IMR-90 (cell line): ENCODE measurements around the gene SLC6A13. TPM values are rescaled to one million over a fixed set of nuclear protein-coding genes. Genes with fewer than 3 reads are reported as not detected.

Source experiments
- ATAC-seq: fragments of 200-7000 bp; cut with Tn5 transposase; 2 replicates; pipeline ENCODE4 v1.9.1; 2020; ENCODE audit warnings: low read depth, mild to moderate bottlenecking, moderate library complexity
- BruUV-seq: library from RNA; stranded (reverse); fragments of 400-500 nt; replicated peaks from 2 replicates; lab custom pipeline; 2021; lab: Mats Ljungman, UMichigan
- CTCF ChIA-PET: fragments of 300-600 bp; formaldehyde crosslinking; extraction: SDS; loops from one replicate; lab custom pipeline; 2021; ENCODE audit warnings: antibody characterized with exemption; lab: Yijun Ruan, JAX
- POLR2A ChIA-PET: fragments of 300-600 bp; sonication (Branson Sonifier 250); formaldehyde crosslinking; loops from one replicate; lab custom pipeline; 2022; ENCODE audit warnings: antibody characterized with exemption; ENCODE audit not compliant: unreplicated experiment; lab: Charles Lee
- DNase-seq: peaks from one replicate; pipeline ENCODE4 v3.0.0; 2013
- H2AFZ ChIP-seq: replicated peaks from 2 replicates; pipeline ENCODE3; 2013; ENCODE audit warnings: low read length, mild to moderate bottlenecking; ENCODE audit not compliant: poor library complexity
- H2AK5ac ChIP-seq: 2 replicates; pipeline ENCODE4 v1.6.1; 2013; ENCODE audit warnings: low read depth, low read length, inconsistent platforms
- H2AK9ac ChIP-seq: replicated peaks from 2 replicates; pipeline ENCODE3; 2013; ENCODE audit warnings: mild to moderate bottlenecking, low read depth, low read length, moderate library complexity; ENCODE audit not compliant: poor library complexity
- H2BK120ac ChIP-seq: 2 replicates; pipeline ENCODE4 v1.6.1; 2013; ENCODE audit warnings: low read depth, low read length, inconsistent platforms
- H2BK15ac ChIP-seq: 3 replicates; pipeline ENCODE4 v1.6.1; 2013; ENCODE audit warnings: low read depth, low read length, inconsistent platforms
- H2BK20ac ChIP-seq: 2 replicates; pipeline ENCODE4 v1.6.1; 2013; ENCODE audit warnings: low read depth, mild to moderate bottlenecking, inconsistent platforms, low read length, moderate library complexity
- H2BK5ac ChIP-seq: 2 replicates; pipeline ENCODE4 v1.6.1; 2013; ENCODE audit warnings: mild to moderate bottlenecking, low read depth, low read length, inconsistent platforms; ENCODE audit not compliant: poor library complexity, severe bottlenecking
- H3K14ac ChIP-seq: replicated peaks from 2 replicates; pipeline ENCODE4 v1.6.1; 2013; ENCODE audit warnings: low read depth, low read length, inconsistent platforms
- H3K18ac ChIP-seq: 2 replicates; pipeline ENCODE4 v1.6.1; 2013; ENCODE audit warnings: low read depth, low read length, control low read depth
- H3K23ac ChIP-seq: 2 replicates; pipeline ENCODE4 v1.6.1; 2013; ENCODE audit warnings: low read depth, low read length, inconsistent platforms
- H3K27ac ChIP-seq: 2 replicates; pipeline ENCODE4 v1.5.1; 2013; ENCODE audit warnings: mild to moderate bottlenecking, control low read depth, low read length; ENCODE audit not compliant: insufficient read depth
- H3K27me3 ChIP-seq: 2 replicates; pipeline ENCODE4 v1.6.1; 2013; ENCODE audit warnings: low read length; ENCODE audit not compliant: control insufficient read depth, insufficient read depth
- H3K36me3 ChIP-seq: 2 replicates; pipeline ENCODE4 v1.6.1; 2013; ENCODE audit warnings: low read length, mixed read lengths; ENCODE audit not compliant: control insufficient read depth, insufficient read depth
- H3K4ac ChIP-seq: 2 replicates; pipeline ENCODE4 v1.6.1; 2013; ENCODE audit warnings: low read depth, low read length, inconsistent platforms
- H3K4me1 ChIP-seq: 2 replicates; pipeline ENCODE4 v1.6.1; 2013; ENCODE audit warnings: low read length, mixed read lengths; ENCODE audit not compliant: control insufficient read depth, insufficient read depth
- H3K4me2 ChIP-seq: 2 replicates; pipeline ENCODE4 v1.6.1; 2013; ENCODE audit warnings: low read depth, mild to moderate bottlenecking, control low read depth, low read length, moderate library complexity
- H3K4me3 ChIP-seq: 2 replicates; pipeline ENCODE4 v1.5.1; 2013; ENCODE audit warnings: low read depth, mild to moderate bottlenecking, control low read depth, low read length, moderate library complexity; ENCODE audit not compliant: insufficient read depth
- H3K56ac ChIP-seq: 2 replicates; pipeline ENCODE4 v1.6.1; 2013; ENCODE audit warnings: low read length, inconsistent platforms; ENCODE audit not compliant: insufficient read depth; ENCODE audit errors: extremely low read depth
- H3K79me1 ChIP-seq, 2 experiments: 2 replicates each; pipeline ENCODE4 v1.6.1; 2013; ENCODE audit warnings: low read length in 2 of 2, inconsistent platforms in 1 of 2, low read depth in 1 of 2
- H3K9ac ChIP-seq: 2 replicates; pipeline ENCODE4 v1.6.1; 2013; ENCODE audit warnings: low read depth, low read length, control low read depth
- H3K9me1 ChIP-seq: 2 replicates; pipeline ENCODE4 v1.6.1; 2013; ENCODE audit warnings: low read length, inconsistent platforms; ENCODE audit not compliant: insufficient read depth
- H3K9me3 ChIP-seq: 2 replicates; pipeline ENCODE4 v1.6.1; 2013; ENCODE audit warnings: low read length; ENCODE audit not compliant: control insufficient read depth, insufficient read depth
- H4K20me1 ChIP-seq: 2 replicates; pipeline ENCODE4 v1.6.1; 2013; ENCODE audit warnings: low read length, inconsistent platforms; ENCODE audit not compliant: insufficient read depth
- H4K5ac ChIP-seq: 2 replicates; pipeline ENCODE4 v1.6.1; 2013; ENCODE audit warnings: mild to moderate bottlenecking, low read depth, low read length, control low read depth
- H4K8ac ChIP-seq, 2 experiments: 2 replicates each; pipeline ENCODE4 v1.6.1; 2013; ENCODE audit warnings: low read depth in 2 of 2, low read length in 2 of 2, control low read depth in 1 of 2, inconsistent platforms in 1 of 2
- H4K91ac ChIP-seq: 2 replicates; pipeline ENCODE4 v1.6.1; 2013; ENCODE audit warnings: low read depth, low read length, inconsistent platforms; ENCODE audit not compliant: insufficient read depth
- BHLHE40 ChIP-seq: fragments of 150-350 bp; IDR thresholded peaks from 2 replicates; pipeline ENCODE4 v1.6.1; 2016; ENCODE audit warnings: mild to moderate bottlenecking, low read depth, low read length
- CEBPB ChIP-seq: IDR thresholded peaks from 2 replicates; pipeline ENCODE4 v1.6.1; 2012; ENCODE audit warnings: low read depth, low read length, improper control_type of control experiment
- FOS ChIP-seq: fragments of 150-350 bp; IDR thresholded peaks from 2 replicates; pipeline ENCODE4 v1.6.1; 2016; ENCODE audit warnings: low read depth, low read length
- MAFK ChIP-seq: IDR thresholded peaks from 2 replicates; pipeline ENCODE4 v1.6.1; 2012; ENCODE audit warnings: low read depth, low read length, improper control_type of control experiment
- MAZ ChIP-seq: IDR thresholded peaks from 2 replicates; pipeline ENCODE4 v1.6.1; 2012; ENCODE audit warnings: low read depth, mild to moderate bottlenecking, low read length, improper control_type of control experiment, moderate library complexity, borderline replicate concordance
- MXI1 ChIP-seq: IDR thresholded peaks from 2 replicates; pipeline ENCODE4 v1.6.1; 2012; ENCODE audit warnings: low read depth, mild to moderate bottlenecking, low read length, moderate library complexity, borderline replicate concordance
- NFE2L2 ChIP-seq: fragments of 150-350 bp; IDR thresholded peaks from 2 replicates; pipeline ENCODE4 v1.6.1; 2016; ENCODE audit warnings: low read depth, mild to moderate bottlenecking, low read length
- POLR2A ChIP-seq: IDR thresholded peaks from 2 replicates; pipeline ENCODE4 v1.6.1; 2012; ENCODE audit warnings: mild to moderate bottlenecking, low read depth, low read length
- RAD21 ChIP-seq: IDR thresholded peaks from 2 replicates; pipeline ENCODE4 v1.6.1; 2012; ENCODE audit warnings: low read length, improper control_type of control experiment
- RFX5 ChIP-seq: IDR thresholded peaks from 2 replicates; pipeline ENCODE4 v1.8.0; 2012; ENCODE audit warnings: low read depth, mild to moderate bottlenecking, low read length, moderate library complexity
- SMC3 ChIP-seq: fragments of 150-350 bp; IDR thresholded peaks from 2 replicates; pipeline ENCODE4 v1.6.1; 2016; ENCODE audit warnings: low read depth, mild to moderate bottlenecking, antibody characterized with exemption, low read length, moderate library complexity
- WGBS, 2 experiments: methylation state at CpG; one replicate each; pipeline versions ENCODE4 v1.1.5 to v1.1.7; 2013; ENCODE audit warnings: missing lambda C conversion rate in 2 of 2; ENCODE audit not compliant: insufficient read length in 1 of 2; ENCODE audit errors: extremely low coverage in 2 of 2; 5-methylcytosine and 5-hydroxymethylcytosine counted together
- dilution Hi-C: fragments of 300-500 bp; cut with HindIII; formaldehyde crosslinking; loops from one replicate; pipeline ENCODE4 v1.14.3; 2018; ENCODE audit warnings: low sequenced_read_pairs; ENCODE audit not compliant: unreplicated experiment
- in situ Hi-C: fragments of 300-500 bp; cut with MboI; formaldehyde crosslinking; loops from 3 replicates; pipeline ENCODE4 v1.14.3; 2019; ENCODE audit warnings: low sequenced_read_pairs, inconsistent platforms, mixed read lengths
- intact Hi-C: fragments of 100-400 bp; cut with micrococcal nuclease; formaldehyde crosslinking; loops from 2 replicates; pipeline ENCODE4 v1.10.0; 2022
- polyA plus RNA-seq, 3 experiments: library from polyadenylated mRNA; depleted of rRNA; stranded (reverse); fragments of >200 nt; gene quantifications; 2 replicates each; pipeline ENCODE4 v1.2.3, GENCODE V29; 2012; ENCODE audit warnings: low replicate concordance in 1 of 3
- total RNA-seq: library from RNA; depleted of rRNA; stranded (reverse); fragments of >200 nt; gene quantifications from 2 replicates; pipeline ENCODE4 v1.2.3, GENCODE V29; 2012
- TF ChIP-seq, protein P1 (sequence below): fragments of 150-350 bp; IDR thresholded peaks from 2 replicates; pipeline ENCODE4 v1.6.1; 2017; ENCODE audit warnings: mild to moderate bottlenecking, antibody characterized with exemption, low read length, low read depth
- TF ChIP-seq, protein P2 (sequence below): fragments of 150-350 bp; IDR thresholded peaks from 2 replicates; pipeline ENCODE4 v1.6.1; 2016; ENCODE audit warnings: low read depth, mild to moderate bottlenecking, low read length, moderate library complexity, borderline replicate concordance

Gene SLC6A13
- total and polyA plus RNA-seq, 2 of the 4 experiments (the other 2 are of a cell fraction): under 0.01 to 0.10 TPM

DNA sequence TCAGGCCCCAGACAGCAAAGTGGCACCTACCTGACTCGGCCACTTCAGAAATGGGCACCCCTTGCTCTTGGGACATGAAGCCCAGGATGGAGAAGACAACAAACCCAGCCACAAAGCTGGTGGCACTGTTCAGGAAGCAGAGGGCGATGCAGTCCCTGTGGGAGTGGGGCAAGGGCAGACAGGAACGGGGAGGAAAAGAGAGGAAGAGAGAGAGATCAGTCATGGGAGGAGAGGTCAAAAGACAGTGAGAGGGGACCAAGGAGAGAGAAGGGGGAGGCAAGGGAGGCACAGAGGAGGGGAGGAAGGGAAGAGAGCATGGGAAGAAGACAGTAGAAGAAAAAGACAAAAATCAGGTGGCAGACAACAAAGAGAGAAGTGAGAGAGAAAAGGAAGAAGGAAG, 65.3 kb downstream of the SLC6A13 start:
- dilution Hi-C loops (no loop called here), intact Hi-C loops (no loop called here), in situ Hi-C loops (no loop called here)
- Histone ChIP-seq H3K27me3 (peaks cover 59% of the 10 kb centered on the region), H3K56ac (no peak overlapping the region), H2BK120ac (no peak overlapping the region), H3K27ac (no peak overlapping the region), H2BK20ac (no peak overlapping the region), H2AK9ac (no peak overlapping the region), H3K4me1 (no peaks in the 10 kb centered on the region), H3K23ac (no peak overlapping the region), H2AK5ac (no peak overlapping the region), H4K8ac (no peak overlapping the region), H3K14ac (no peak overlapping the region), H3K18ac (no peak overlapping the region), H2BK5ac (no peak overlapping the region), H2BK15ac (no peak overlapping the region), H2AFZ (no peak overlapping the region), H4K5ac (no peak overlapping the region), H3K4ac (no peak overlapping the region), H3K36me3 (no peaks in the 10 kb centered on the region), H3K9me3 (no peaks in the 10 kb centered on the region), H3K79me1 (no peaks in the 10 kb centered on the region), H3K4me2 (no peak overlapping the region), H4K91ac (no peak overlapping the region), H4K20me1 (no peaks in the 10 kb centered on the region), H3K4me3 (no peak overlapping the region), H3K9ac (no peak overlapping the region), H3K9me1 (peaks cover 6% of the 10 kb centered on the region; the same call in 1 of the 2 replicates)
- BruUV-seq: no TSS peak
- POLR2A ChIA-PET: no interaction called here
- CTCF ChIA-PET: no interaction called here
- WGBS, 2 experiments: 74% methylated on average over 3 of the region's 3 CpGs; no CpG with 5 or more reads in 1 of the 2 experiments
- DNase-seq (no peak), ATAC-seq (no peak)
- TF ChIP-seq MAZ (no peak), POLR2A (no peak), FOS (no peak), CEBPB (no peak), MXI1 (no peak), SMC3 (no peak), NFE2L2 (no peak), BHLHE40 (no peak), MAFK (no peak), RAD21 (no peak), RFX5 (no peak)
- TF ChIP-seq, protein P1, sequence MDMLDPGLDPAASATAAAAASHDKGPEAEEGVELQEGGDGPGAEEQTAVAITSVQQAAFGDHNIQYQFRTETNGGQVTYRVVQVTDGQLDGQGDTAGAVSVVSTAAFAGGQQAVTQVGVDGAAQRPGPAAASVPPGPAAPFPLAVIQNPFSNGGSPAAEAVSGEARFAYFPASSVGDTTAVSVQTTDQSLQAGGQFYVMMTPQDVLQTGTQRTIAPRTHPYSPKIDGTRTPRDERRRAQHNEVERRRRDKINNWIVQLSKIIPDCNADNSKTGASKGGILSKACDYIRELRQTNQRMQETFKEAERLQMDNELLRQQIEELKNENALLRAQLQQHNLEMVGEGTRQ: no peak
- TF ChIP-seq, protein P2, sequence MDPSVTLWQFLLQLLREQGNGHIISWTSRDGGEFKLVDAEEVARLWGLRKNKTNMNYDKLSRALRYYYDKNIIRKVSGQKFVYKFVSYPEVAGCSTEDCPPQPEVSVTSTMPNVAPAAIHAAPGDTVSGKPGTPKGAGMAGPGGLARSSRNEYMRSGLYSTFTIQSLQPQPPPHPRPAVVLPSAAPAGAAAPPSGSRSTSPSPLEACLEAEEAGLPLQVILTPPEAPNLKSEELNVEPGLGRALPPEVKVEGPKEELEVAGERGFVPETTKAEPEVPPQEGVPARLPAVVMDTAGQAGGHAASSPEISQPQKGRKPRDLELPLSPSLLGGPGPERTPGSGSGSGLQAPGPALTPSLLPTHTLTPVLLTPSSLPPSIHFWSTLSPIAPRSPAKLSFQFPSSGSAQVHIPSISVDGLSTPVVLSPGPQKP: no peak
